Lung (tissue), 12 donors: ENCODE results near the gene FAF2. TPM values are rescaled to one million over a fixed set of nuclear protein-coding genes. Genes with fewer than 3 reads are reported as not detected.

Experiments used
- ATAC-seq: fragments of 200-7000 bp; cut with Tn5 transposase; one replicate; pipeline ENCODE4 v1.9.1; 2020; ENCODE audit warnings: moderate number of reproducible peaks; ENCODE audit not compliant: insufficient read depth, low FRiP score
- DNase-seq, 3 donors: peaks; one replicate each; pipeline ENCODE4 v3.0.0-alpha.2; 2013 to 2017
- H3K27ac ChIP-seq, 2 donors: one replicate each; pipeline ENCODE4 v1.5.1; 2013; ENCODE audit warnings: mild to moderate bottlenecking in 2 of 2, moderate library complexity in 2 of 2, control low read depth in 1 of 2, inconsistent platforms in 1 of 2, low read depth in 1 of 2, low read length in 1 of 2
- H3K27me3 ChIP-seq, 3 donors: one replicate each; pipeline ENCODE4 v1.5.1; 2013; ENCODE audit warnings: low read length in 2 of 3; ENCODE audit not compliant: control insufficient read depth in 3 of 3, insufficient read depth in 3 of 3
- H3K36me3 ChIP-seq, 4 donors: one replicate each; pipeline ENCODE4 v1.5.1; 2013; ENCODE audit warnings: low read length in 4 of 4, mild to moderate bottlenecking in 1 of 4, moderate library complexity in 1 of 4; ENCODE audit not compliant: control insufficient read depth in 4 of 4, insufficient read depth in 4 of 4
- H3K4me1 ChIP-seq, 5 donors: one replicate each; pipeline ENCODE4 v1.5.1; 2013; ENCODE audit warnings: low read length in 5 of 5, mild to moderate bottlenecking in 2 of 5, moderate library complexity in 1 of 5; ENCODE audit not compliant: control insufficient read depth in 5 of 5, insufficient read depth in 5 of 5
- H3K4me3 ChIP-seq: one replicate; pipeline ENCODE4 v1.5.1; 2013; ENCODE audit warnings: mild to moderate bottlenecking, control low read depth, moderate library complexity
- H3K9ac ChIP-seq, 2 donors: one replicate each; pipeline ENCODE4 v1.5.1; 2013; ENCODE audit warnings: low read length in 2 of 2, control low read depth in 1 of 2; ENCODE audit not compliant: insufficient read depth in 1 of 2
- H3K9me3 ChIP-seq, 4 donors: one replicate each; pipeline ENCODE4 v1.5.1; 2013; ENCODE audit warnings: low read length in 3 of 4, mild to moderate bottlenecking in 1 of 4, moderate library complexity in 1 of 4; ENCODE audit not compliant: control insufficient read depth in 4 of 4, insufficient read depth in 3 of 4
- WGBS, 2 donors: extraction: QIAGEN DNeasy Blood & Tissue Kit; methylation state at CpG; one replicate each; pipeline ENCODE4 v1.1.7; 2013; 5-methylcytosine and 5-hydroxymethylcytosine counted together
- polyA plus RNA-seq, 2 donors: library from polyadenylated mRNA; stranded (reverse); fragments of 200-250 nt; gene quantifications; one replicate each; pipeline ENCODE4 v1.2.1, GENCODE V29; 2013
- total RNA-seq, 2 donors: library from RNA; depleted of rRNA in 1 of 2; stranded (reverse); fragments of >200 nt in 1 of 2; gene quantifications; one replicate each; pipeline ENCODE4 v1.2.1, GENCODE V29; 2014 to 2021
- TF ChIP-seq, protein P1 (sequence below): IDR thresholded peaks from 2 replicates; pipeline ENCODE4 v1.5.1; 2012; ENCODE audit warnings: mild to moderate bottlenecking; ENCODE audit errors: control extremely low read depth, extremely low read depth
- donor health status: control.
- donor health status: control.
- donor health status: Bipolar disorder and iron deficiency.
- donor health status: healthy.
- donor health status: DM: yes; HTN: yes; CAD: no.

The FAF2 gene
- total and polyA plus RNA-seq, 4 donors: 12.5 to 40.1 (median 26.6) TPM

DNA sequence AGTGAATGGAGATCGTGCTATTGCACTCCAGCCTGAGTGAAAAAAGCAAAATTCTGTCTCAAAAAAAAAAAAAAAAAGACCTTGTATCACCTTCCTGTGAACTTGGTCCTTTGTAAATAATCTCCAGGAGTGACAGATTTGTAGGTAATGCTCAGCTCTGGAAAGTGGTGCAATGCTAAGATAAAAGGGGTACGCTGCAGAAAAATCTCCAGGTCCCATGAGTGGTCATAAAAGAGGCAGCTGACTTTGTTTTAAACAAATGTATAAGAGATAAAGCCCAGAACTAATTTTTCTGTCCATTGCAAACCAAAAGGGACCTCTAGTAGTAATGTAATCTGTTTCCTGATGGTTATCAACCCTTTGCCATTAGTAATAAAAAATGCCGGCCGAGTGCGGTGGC lies 55.3 kb downstream of the FAF2 start:
- no peak for ATAC-seq
- no peak for DNase-seq

DNA sequence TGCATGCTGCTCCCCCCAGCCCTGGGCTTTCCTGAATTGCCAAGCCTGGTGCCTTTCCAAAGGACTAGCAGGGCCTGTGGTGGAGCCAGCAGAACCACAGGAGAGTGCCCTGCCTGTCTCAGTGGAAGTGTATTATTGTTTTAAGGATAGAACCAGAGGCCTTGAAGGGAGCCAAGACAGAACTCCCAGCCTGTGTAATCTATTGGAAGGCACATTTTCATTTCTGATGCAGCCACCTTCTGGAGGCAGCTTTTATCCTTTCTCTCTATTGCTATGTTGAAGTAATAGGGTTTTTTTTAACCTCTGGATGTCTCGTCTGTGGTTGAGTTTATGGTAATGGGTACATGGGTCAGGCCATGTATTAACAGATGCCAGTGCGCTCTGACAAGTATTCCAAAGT lies 59.7 kb downstream of the FAF2 start:
- no peaks in the 10 kb centered on the region for H3K9me3 ChIP-seq
- 96% methylated on average over 2 of the region's 2 CpGs for WGBS, 2 donors
- no peaks in the 10 kb centered on the region for H3K27me3 ChIP-seq
- H3K4me3 ChIP-seq: no peak overlapping the region
- no peak overlapping the region for H3K9ac ChIP-seq
- H3K27ac ChIP-seq: no peak overlapping the region
- H3K36me3 ChIP-seq: peaks cover 12 to 36% (median 23%) of the 10 kb centered on the region in 4 donors
- ATAC-seq (no peak), DNase-seq (no peak)
- TF ChIP-seq, protein P1, sequence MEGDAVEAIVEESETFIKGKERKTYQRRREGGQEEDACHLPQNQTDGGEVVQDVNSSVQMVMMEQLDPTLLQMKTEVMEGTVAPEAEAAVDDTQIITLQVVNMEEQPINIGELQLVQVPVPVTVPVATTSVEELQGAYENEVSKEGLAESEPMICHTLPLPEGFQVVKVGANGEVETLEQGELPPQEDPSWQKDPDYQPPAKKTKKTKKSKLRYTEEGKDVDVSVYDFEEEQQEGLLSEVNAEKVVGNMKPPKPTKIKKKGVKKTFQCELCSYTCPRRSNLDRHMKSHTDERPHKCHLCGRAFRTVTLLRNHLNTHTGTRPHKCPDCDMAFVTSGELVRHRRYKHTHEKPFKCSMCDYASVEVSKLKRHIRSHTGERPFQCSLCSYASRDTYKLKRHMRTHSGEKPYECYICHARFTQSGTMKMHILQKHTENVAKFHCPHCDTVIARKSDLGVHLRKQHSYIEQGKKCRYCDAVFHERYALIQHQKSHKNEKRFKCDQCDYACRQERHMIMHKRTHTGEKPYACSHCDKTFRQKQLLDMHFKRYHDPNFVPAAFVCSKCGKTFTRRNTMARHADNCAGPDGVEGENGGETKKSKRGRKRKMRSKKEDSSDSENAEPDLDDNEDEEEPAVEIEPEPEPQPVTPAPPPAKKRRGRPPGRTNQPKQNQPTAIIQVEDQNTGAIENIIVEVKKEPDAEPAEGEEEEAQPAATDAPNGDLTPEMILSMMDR: no peak
- no peaks in the 10 kb centered on the region for H3K4me1 ChIP-seq

More for the DNA sequence above, 55.3 kb downstream of the FAF2 start:
- H3K4me3 ChIP-seq: no peak overlapping the region
- no peak overlapping the region for H3K9ac ChIP-seq
- no peak overlapping the region for H3K27ac ChIP-seq
- no peaks in the 10 kb centered on the region for H3K9me3 ChIP-seq
- H3K27me3 ChIP-seq: no peaks in the 10 kb centered on the region
- H3K36me3 ChIP-seq: peaks cover 26 to 51% (median 38%) of the 10 kb centered on the region in 4 donors
- TF ChIP-seq, protein P1: no peak
- no peaks in the 10 kb centered on the region for H3K4me1 ChIP-seq
- WGBS, 2 donors: 94 to 98% methylated on average over 5 of the region's 5 CpGs

DNA sequence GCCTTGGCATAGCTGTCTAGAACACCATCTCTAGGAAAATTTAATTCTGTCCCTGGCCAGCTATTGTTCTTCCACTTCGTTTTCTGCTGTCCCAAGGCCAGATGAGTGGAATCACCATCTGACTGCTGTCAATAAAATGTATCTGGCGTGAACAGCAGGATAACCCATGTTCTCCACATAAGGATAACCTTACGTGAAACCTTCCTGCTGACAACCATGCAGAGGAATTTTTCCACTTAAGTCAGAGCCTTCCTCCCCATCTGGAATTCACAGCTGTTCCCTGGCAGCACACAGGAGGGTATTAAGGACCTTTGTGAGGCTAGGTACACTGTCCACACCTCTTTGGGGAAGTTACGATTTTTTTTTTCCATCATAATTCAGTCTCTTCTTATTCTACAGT lies 60.4 kb downstream of the FAF2 start:
- ATAC-seq (no peak), DNase-seq (no peak)
- peaks cover 12 to 34% (median 23%) of the 10 kb centered on the region in 4 donors for H3K36me3 ChIP-seq
- no peaks in the 10 kb centered on the region for H3K27me3 ChIP-seq
- TF ChIP-seq, protein P1: no peak
- no peak overlapping the region for H3K4me3 ChIP-seq
- no peak overlapping the region for H3K9ac ChIP-seq
- H3K9me3 ChIP-seq: no peaks in the 10 kb centered on the region
- H3K27ac ChIP-seq: no peak overlapping the region
- no peaks in the 10 kb centered on the region for H3K4me1 ChIP-seq
- WGBS, 2 donors: 88 to 95% methylated on average over 4 of the region's 4 CpGs

DNA sequence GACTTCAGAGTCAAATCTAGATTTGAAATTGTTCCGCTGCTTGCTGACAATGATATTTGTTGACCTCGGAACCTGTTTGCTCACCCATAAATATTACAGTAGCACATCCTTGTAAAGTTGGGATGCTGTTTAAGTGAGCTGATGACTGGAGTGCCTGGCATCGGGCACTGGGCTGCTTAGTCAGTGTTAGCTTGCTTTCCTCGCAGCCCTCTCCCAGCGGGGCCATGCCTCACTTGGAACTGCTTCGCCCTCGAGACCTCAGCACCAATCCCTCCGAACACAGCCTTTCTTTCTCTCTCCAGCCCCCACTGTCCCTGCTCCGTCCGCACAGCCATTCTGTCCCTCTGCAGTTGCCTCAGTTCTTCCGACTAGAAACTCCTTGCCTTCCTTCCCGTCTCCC lies 65.6 kb downstream of the FAF2 start:
- Histone ChIP-seq H3K36me3 (peaks cover 0 to 12% (median 3%) of the 10 kb centered on the region in 4 donors), H3K4me1 (no peaks in the 10 kb centered on the region), H3K9ac (no peak overlapping the region), H3K9me3 (no peaks in the 10 kb centered on the region), H3K4me3 (no peak overlapping the region), H3K27ac (no peak overlapping the region), H3K27me3 (no peaks in the 10 kb centered on the region)
- no peak for ATAC-seq
- TF ChIP-seq, protein P1: no peak
- 89 to 90% methylated on average over 12 of the region's 12 CpGs for WGBS, 2 donors
- DNase-seq: no peak
